ENCODE data around the gene POLR3A. TPM values are rescaled to one million over a fixed set of nuclear protein-coding genes. Genes with fewer than 3 reads are reported as not detected.

Gene POLR3A
- total RNA-seq, 1 donor from 2014 or later, result 5.6 TPM

- no peak for DNase-seq (ENCODE audit: low spot score)
- peak; percentile 55 for ATAC-seq
These were observed 45.7 kb downstream of the POLR3A start for GRCh38 chr10:77983384-77984341.

GRCh38 chr10:77981281-77981680 is 48.0 kb downstream of the POLR3A start:
- no peak for ATAC-seq
- DNase-seq (ENCODE audit: low spot score), result no peak

- ATAC-seq (no peak), DNase-seq (ENCODE audit: low spot score) (no peak)
These were observed 50.1 kb downstream of the POLR3A start for GRCh38 chr10:77979221-77979620.

GRCh38 chr10:77978360-77978759 is 51.0 kb downstream of the POLR3A start:
- DNase-seq (ENCODE audit: low spot score), result no peak
- ATAC-seq, result no peak

GRCh38 chr10:77977934-77978333 is 51.4 kb downstream of the POLR3A start:
- DNase-seq (ENCODE audit: low spot score) (no peak), ATAC-seq (no peak)

GRCh38 chr10:77977016-77977415 is 52.3 kb downstream of the POLR3A start:
- ATAC-seq (no peak), DNase-seq (ENCODE audit: low spot score) (no peak)

- DNase-seq (ENCODE audit: low spot score) (peak; percentile 55), ATAC-seq (peak; percentile 59)
These were observed 54.1 kb downstream of the POLR3A start for GRCh38 chr10:77975086-77975666.

GRCh38 chr10:77974396-77975074 is 54.8 kb downstream of the POLR3A start:
- ATAC-seq (peak; percentile 66), DNase-seq (ENCODE audit: low spot score) (no peak)

GRCh38 chr10:77973276-77973675 is 56.0 kb downstream of the POLR3A start:
- ATAC-seq, result no peak
- DNase-seq (ENCODE audit: low spot score), result no peak

GRCh38 chr10:77972148-77972547 is 57.2 kb downstream of the POLR3A start:
- ATAC-seq (no peak), DNase-seq (ENCODE audit: low spot score) (no peak)

GRCh38 chr10:77971804-77972144 is 57.5 kb downstream of the POLR3A start:
- ATAC-seq, result no peak
- DNase-seq (ENCODE audit: low spot score), result no peak

- peak; percentile 67 for DNase-seq (ENCODE audit: low spot score)
- ATAC-seq, result peak; percentile 82
These were observed 58.2 kb downstream of the POLR3A start for GRCh38 chr10:77970869-77971803.

- ATAC-seq (no peak), DNase-seq (ENCODE audit: low spot score) (no peak)
These were observed 60.2 kb downstream of the POLR3A start for GRCh38 chr10:77969114-77969513.

- ATAC-seq, result no peak
- DNase-seq (ENCODE audit: low spot score), result no peak
These were observed 61.7 kb downstream of the POLR3A start for GRCh38 chr10:77967611-77968022.

GRCh38 chr10:77965294-77965693 is 64.0 kb downstream of the POLR3A start:
- ATAC-seq (no peak), DNase-seq (ENCODE audit: low spot score) (no peak)

- no peak for ATAC-seq
- DNase-seq (ENCODE audit: low spot score), result no peak
These were observed 64.5 kb downstream of the POLR3A start for GRCh38 chr10:77964811-77965210.

- ATAC-seq (no peak), DNase-seq (ENCODE audit: low spot score) (no peak)
These were observed 65.4 kb downstream of the POLR3A start for GRCh38 chr10:77963901-77964300.

GRCh38 chr10:77962350-77963146 is 66.8 kb downstream of the POLR3A start:
- DNase-seq (ENCODE audit: low spot score) (no peak), ATAC-seq (no peak)

- ATAC-seq (no peak), DNase-seq (ENCODE audit: low spot score) (no peak)
These were observed 67.6 kb downstream of the POLR3A start for GRCh38 chr10:77961668-77962067.

GRCh38 chr10:77960829-77961329 is 68.4 kb downstream of the POLR3A start:
- DNase-seq (ENCODE audit: low spot score), result no peak
- ATAC-seq, result no peak
